Glomerular visceral epithelial cell (primary cell): ENCODE results near the gene CMTM3.

Source experiments
- DNase-seq: peaks from one replicate; pipeline ENCODE4 v3.0.0-alpha.2; 2016; ENCODE audit errors: extremely low spot score

CMTM3 gene

GRCh38 chr16:66661210-66661560, 56.7 kb downstream of the CMTM3 start:
- no peak for DNase-seq

GRCh38 chr16:66661671-66662346, 57.3 kb downstream of the CMTM3 start:
- peak; percentile 28 for DNase-seq

GRCh38 chr16:66662445-66663194, 58.1 kb downstream of the CMTM3 start:
- peak; percentile 37 for DNase-seq
